ENCODE results near the gene ZNF281. TPM values are rescaled to one million over a fixed set of nuclear protein-coding genes. Genes with fewer than 3 reads are reported as not detected.

ZNF281 gene
- total RNA-seq, 4 donors from 2014 or later: 13.0 to 18.7 (median 15.6) TPM

GRCh38 chr1:200380589-200381021 lies 29.2 kb downstream of the ZNF281 start:
- DNase-seq (ENCODE audit: low spot score): no peak
- TF ChIP-seq CTCF (IDR thresholded peaks at IDR 0.05): no peak
- ATAC-seq (ENCODE audit: low FRiP score): no peak

DNA sequence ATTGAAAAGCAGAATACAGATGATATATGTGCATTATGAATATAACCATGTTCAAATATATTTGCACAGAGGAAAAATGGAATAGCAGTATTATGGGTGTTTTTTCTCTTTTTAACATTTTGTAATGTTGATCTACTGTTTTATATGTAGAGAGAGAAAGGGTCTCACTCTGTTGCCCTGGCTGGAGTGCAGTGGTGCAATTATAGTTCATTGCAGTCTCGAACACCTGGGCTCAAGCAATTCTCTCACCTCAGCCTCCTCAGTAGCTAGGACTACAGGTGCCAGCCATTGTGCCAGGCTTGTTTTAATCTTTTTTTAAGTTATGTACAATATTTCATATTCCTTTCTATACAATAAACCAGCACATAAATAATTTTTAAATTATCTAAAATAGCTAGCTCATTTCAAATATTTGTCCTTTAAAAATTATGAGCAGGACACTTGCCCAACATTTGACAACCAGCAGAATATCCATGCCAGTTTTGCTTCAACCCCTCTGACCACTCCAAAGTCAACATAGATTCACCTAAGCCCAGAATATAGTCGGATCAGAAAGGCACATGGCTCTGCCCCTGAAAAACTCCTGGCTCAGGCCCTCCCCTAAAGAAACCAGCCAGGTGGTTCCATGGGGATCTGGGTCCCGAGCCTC lies 29.8 kb downstream of the ZNF281 start:
- no peak for TF ChIP-seq CTCF (IDR thresholded peaks at IDR 0.05)
- no peak for ATAC-seq (ENCODE audit: low FRiP score)
- no peak for DNase-seq (ENCODE audit: low spot score)

DNA sequence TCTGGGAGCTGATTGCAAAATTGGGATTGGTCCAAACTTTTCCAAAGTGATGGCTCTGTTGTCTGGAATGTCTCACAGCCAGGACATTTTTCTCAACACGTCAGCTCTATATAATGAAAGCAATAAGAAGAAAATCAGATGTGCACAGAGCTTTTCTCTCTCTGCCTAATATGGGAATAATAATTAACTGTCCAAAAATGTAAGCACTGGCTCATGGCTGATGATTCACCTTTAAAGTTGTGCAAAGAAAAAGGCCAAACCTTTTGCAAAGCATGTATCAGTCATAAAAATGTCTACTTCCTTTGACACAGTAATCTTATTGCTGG lies 30.4 kb downstream of the ZNF281 start:
- no peak for TF ChIP-seq CTCF (IDR thresholded peaks at IDR 0.05)
- ATAC-seq (ENCODE audit: low FRiP score) (peak; percentile 73), DNase-seq (ENCODE audit: low spot score) (no peak)

DNA sequence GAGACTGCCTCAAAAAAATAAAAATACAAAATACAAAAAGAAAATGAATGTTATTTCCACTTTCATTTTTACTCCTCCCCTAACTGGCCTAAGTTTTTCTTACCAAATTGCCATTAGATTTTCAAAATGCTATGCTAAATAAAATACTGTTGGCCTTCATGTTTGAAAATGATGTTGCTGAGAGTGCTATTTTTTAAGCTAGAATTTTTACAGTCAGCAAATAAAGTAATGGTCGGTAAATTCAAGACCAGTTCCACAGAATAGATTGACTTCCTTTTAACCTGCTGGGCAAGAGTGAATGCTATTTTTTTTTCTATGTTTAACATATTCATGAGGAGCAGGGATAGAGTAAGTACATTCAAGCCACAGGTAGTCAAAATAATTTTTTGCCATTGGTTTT lies 31.7 kb downstream of the ZNF281 start:
- no peak for ATAC-seq (ENCODE audit: low FRiP score)
- TF ChIP-seq CTCF (IDR thresholded peaks at IDR 0.05): no peak
- no peak for DNase-seq (ENCODE audit: low spot score)

DNA sequence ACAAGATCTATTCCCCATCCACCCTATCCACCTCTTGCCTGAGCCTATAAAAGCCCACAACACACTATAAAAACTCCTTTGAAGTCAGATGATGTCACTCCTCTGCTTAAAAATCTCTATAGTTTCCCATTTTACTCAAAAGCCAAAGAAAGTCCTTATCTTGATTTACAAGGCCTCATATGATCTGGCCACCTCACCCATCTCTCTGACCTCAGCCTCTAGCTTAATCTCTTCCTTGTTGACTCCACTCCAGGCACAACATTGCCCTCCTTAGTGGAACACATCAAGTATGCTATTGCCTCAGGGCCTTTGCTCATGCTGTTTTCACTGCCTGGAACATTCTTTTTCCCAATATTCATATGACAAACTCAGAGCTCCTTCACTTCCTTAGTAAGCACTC lies 33.3 kb downstream of the ZNF281 start:
- DNase-seq (ENCODE audit: low spot score) (no peak), ATAC-seq (ENCODE audit: low FRiP score) (no peak)

DNA sequence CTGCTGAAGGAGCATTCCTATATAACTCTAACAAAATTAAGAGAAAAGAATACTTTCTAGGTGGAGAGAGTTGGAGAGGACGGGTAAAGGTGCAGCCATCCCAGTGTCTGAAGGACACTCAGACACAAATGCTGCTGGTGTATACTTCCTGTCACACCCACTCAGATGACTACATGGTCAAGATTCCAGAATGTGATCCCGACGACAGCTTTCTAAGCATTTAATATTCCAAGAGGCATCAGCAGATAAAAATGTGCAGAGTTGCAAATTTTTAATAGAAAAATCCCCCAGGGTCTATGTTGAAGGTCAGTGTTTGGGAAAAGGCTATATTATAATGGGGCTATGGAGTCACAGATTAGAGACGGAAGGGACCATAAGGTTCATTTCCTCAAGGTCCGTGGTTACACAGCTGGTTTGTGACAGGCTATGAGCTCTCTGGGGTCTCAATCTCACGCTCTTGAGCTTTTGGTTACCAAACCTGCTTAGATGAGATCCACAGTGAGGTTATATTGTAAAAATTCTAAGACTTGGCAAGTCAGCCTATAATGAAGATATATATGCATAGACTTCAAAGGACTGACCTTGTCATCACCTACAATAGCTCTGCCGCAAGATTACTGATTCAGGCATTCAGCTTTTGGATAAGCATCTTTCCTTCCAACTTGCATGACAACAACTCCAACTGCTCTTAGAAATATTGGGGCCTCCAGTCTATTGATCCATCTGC lies 35.1 kb downstream of the ZNF281 start:
- ATAC-seq (ENCODE audit: low FRiP score): no peak
- no peak for DNase-seq (ENCODE audit: low spot score)
- TF ChIP-seq CTCF (IDR thresholded peaks at IDR 0.05): no peak

More for the DNA sequence above, 33.3 kb downstream of the ZNF281 start:
- no peak for TF ChIP-seq CTCF (IDR thresholded peaks at IDR 0.05)

GRCh38 chr1:200373811-200374231 lies 36.0 kb downstream of the ZNF281 start:
- ATAC-seq (ENCODE audit: low FRiP score) (no peak), DNase-seq (ENCODE audit: low spot score) (no peak)
- no peak for TF ChIP-seq CTCF (IDR thresholded peaks at IDR 0.05)
